ENCODE measurements around the gene TMEM174.
A peak's percentile ranks its signal among the peaks of the same experiment; 100 is the strongest.
"Not testable (repeated sequence)": the region's sequence is repeated elsewhere in the genome, so short reads cannot be mapped to it uniquely, and the experiment has no call there.

Gene TMEM174

GRCh38 chr5:73197637-73198257 lies 24.8 kb downstream of the TMEM174 start:
- DNase-seq, result no peak

DNA sequence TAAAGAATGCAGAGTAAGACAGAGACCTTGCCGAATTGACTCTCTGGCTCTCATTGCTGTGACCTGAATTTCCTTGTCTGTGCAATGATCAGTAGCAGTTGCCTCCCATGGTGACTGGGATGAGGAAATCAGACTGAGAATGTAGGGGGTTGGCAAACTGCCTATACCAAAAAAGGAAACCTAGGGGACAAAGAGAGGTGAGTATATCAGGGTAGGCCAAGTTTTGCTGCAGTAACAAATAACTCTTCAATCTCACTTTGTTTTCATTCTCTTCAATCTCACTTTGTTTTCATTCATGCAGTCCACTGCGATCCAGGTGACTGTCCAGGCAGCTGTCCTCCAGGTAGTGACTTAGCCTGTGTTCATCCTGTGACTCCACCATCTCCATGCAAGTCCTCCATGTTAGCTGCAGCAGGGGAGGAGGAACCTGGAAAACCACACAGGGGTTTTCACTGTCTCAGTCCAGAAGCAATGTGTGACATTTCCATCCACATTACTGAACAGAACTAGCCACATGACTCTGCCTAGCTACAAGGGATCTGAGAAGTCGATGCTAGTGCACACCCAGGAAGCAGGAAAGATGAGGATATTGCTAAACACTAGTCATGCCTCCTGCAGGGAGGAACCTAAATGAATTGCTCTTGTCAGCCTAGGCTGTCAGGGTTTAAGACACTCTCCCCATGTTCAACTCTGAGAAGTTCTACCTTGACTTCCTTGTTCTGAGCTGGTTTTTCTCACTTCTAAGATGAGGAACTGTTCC lies 26.0 kb downstream of the TMEM174 start:
- no peak for DNase-seq

GRCh38 chr5:73199671-73200070 lies 26.7 kb downstream of the TMEM174 start:
- DNase-seq, result no peak

DNA sequence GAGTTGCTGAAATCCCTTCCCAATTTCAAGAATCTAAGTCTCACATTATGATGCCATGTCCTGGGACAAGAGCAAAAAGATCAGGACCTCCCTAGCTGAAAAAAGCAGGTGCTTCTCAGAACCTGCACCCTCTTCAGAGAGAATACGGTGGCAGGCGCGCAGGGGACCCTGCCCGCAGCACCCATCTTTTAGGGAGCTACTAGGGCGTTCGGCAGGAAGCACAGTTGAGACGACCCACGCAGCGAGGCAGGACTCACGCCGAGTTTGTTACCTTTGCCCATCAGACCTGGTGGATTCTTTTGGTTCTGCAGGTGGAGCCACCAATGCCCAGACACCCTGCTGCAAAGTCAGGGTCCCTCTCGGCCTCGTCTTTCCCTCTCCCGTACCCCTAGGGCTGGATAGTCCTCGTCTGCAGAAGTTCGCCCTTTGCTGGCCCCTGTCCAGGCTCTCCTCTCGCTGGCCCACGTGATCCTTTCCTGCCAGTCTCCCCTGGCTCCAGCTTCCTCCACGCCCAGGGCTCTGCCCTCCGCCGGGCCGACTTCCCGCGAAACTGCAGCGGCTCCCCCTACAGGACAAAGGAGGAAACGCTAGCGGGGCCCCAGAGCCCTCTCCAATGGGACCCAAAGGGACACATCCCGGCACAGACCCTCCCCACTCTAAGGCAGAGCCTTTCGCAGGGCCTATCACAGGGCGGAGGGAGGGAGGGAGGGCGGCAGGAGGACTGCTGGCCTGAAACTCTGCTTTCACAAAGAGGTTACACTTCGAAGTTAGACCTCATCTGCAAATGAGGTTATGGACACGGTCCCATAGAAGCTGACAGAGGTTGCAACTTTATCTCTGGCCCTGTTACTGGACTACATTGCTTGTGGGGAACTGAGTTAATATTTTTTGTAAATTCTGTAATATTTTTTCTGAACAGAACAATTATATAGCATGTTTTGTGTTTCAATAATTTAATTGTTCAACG lies 28.8 kb downstream of the TMEM174 start:
- DNase-seq, result peak; percentile 51 to 66

GRCh38 chr5:73204332-73204731 lies 31.3 kb downstream of the TMEM174 start:
- DNase-seq, result no peak

DNA sequence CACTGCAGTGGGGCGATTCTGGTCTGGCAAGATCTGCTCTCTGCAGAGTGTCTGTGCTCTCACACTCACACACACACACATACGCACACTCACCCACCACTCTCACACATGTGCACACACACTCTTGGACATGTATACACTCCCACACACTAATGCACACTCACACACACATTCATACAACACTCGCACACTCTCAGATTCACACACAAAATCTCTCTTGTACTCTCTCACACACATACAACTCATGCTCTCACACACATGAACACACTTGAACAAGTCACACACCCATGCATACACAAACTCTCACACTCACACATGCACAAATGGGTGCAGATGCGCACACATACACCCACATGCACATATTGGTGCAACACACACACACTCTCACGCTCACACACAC lies 31.7 kb downstream of the TMEM174 start:
- no peak for DNase-seq

DNA sequence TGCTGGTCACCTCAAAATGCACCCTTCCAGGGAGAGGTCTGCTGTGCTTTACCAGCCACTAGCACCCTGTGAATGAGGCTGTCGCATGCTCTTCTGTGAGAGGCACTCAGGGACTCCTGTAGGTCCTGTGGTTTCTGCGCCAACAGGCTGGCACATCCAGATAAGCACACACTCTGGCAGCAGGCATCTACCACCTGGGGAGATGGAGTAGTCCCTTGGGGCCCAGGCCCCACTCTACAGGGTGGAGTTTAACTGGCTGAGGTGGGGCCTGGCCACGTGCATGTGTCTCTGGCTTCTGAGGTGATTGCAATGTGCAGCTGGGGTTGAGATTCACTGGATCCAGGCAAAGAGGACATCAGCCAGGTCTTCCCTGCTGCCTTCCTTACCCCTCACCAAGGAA lies 32.3 kb downstream of the TMEM174 start:
- DNase-seq, result no peak

DNA sequence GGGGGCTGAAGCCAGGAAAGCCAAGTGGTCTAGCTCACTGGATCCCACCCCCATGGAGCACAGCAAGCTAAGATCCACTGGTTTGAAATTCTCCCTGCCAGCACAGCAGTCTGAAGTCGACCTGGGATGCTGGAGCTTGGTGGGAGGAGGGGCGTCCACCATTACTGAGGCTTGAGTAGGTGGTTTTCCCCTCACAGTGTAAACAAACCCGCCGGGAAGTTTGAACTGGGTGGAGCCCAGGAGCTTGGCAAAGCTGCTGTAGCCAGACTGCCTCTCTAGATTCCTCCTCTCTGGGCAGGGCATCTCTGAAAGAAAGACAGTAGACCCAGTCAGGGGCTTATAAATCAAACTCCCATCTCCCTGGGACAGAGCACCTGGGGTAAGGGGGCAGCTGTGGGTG lies 34.2 kb downstream of the TMEM174 start:
- not testable (repeated sequence) for DNase-seq

DNA sequence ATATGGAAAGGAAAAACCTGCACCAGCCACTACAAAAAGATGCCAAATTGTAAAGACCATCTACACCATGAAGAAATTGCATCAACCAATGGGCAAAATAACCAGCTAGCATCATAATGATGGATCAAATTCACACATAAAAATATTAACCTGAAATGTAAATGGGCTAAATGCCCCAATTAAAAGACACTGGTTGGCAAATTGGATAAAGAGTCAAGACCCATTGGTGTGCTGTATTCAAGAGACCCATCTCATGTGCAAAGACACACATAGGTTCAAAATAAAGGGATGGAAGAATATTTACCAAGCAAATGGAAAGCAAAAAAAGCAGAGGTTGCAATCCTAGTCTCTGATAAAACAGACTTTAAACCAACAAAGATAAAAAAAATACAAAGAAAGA lies 36.1 kb downstream of the TMEM174 start:
- not testable (repeated sequence) for DNase-seq

DNA sequence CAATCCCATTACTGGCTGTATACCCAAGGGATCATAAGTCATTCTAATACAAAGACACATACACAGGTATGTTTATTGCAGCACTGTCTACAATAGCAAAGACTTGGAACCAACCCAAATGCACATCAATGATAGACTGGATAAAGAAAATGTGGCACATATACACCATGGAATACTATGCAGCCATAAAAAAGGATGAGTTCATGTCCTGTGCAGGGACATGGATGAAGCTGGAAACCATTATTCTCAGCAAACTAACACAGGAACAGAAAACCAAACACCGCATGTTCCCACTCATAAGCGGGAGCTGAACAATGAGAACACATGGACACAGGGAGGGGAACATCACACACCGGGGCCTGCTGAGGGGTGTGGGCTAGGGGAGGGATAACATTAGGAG lies 39.7 kb downstream of the TMEM174 start:
- not testable (repeated sequence) for DNase-seq

DNA sequence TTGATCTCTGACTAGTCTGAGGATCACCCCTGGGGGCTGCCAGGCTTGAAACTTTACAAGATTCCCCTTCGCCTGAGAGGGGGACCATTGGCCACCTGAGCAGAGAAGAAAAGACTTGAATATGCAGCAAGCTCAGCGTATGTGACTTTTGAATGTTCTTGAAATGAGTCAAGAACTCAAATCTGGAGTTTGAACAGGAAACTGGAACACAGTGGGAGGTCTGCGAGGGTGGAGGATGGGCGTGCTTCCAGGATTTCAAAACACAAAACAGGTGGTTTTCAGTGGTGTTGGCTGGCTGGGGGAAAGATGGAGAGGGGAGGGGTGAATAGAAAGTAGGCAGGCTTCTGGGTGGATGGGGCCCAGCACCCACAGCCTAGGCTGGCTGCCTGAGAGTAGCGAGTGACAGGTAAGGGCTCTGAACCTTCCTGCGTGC lies 40.6 kb downstream of the TMEM174 start:
- no peak for DNase-seq

GRCh38 chr5:73214306-73214705 lies 41.3 kb downstream of the TMEM174 start:
- DNase-seq, result no peak

DNA sequence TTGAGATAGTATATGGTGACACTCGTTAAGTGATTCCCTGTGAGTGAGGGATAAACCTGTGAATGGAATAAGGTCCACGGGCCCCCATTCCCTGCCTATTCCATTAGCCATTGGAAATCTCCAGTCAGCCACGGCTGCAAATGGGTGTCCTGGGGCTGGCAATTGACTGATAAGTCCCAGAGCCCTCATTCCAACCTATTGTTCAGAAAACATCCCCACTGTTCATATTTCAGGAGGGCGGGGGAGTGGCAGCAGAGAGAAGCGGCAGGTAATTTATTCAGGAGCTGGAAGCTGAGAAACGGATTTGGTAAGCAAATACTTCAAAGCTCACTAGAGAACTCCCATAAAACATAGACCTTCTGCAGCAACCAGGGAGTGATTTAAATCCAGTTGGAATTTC lies 42.0 kb downstream of the TMEM174 start:
- DNase-seq, result no peak

DNA sequence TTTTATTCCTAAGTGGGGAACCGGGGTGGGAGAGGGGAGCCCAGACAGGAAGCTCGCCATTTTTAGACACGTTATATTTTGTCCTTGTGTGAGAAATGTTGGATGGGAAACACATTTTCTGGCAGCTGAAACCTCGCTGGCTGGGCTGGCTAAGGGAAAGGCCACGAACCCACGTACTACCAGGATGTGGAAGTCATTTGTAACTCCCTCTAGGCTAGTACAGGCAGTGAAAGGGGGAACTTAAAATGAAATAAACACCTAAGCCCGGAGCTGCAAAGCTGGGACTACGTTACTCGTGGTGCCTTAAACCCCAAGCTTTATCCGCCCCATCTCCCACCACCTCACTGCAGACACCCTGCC lies 42.5 kb downstream of the TMEM174 start:
- no peak for DNase-seq

- DNase-seq, result peak; percentile 49 to 62
Measured at GRCh38 chr5:73215891-73216610, 43.1 kb downstream of the TMEM174 start.

- no peak for DNase-seq
Measured at GRCh38 chr5:73218552-73219171, 45.7 kb downstream of the TMEM174 start.

DNA sequence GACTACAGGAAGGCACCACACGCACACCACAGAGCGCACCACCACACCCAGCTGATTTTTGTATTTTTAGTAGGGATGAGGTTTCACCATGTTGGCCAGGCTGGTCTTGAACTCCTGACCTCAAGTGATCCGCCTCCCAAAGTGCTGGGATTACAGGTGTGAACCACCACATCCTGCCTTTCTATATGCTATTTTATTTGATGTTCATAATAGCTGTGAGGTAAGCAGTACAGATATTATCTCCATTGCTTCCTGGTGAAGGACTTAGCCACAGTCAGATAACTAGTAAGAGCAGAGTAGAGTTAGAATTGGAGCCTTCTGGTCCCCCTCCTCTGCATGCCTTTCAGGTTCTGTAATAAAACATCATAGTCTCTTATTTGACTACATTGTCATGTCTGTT lies 46.3 kb downstream of the TMEM174 start:
- not testable (repeated sequence) for DNase-seq

GRCh38 chr5:73221161-73221560 lies 48.2 kb downstream of the TMEM174 start:
- no peak for DNase-seq

GRCh38 chr5:73221726-73222125 lies 48.7 kb downstream of the TMEM174 start:
- no peak for DNase-seq

DNA sequence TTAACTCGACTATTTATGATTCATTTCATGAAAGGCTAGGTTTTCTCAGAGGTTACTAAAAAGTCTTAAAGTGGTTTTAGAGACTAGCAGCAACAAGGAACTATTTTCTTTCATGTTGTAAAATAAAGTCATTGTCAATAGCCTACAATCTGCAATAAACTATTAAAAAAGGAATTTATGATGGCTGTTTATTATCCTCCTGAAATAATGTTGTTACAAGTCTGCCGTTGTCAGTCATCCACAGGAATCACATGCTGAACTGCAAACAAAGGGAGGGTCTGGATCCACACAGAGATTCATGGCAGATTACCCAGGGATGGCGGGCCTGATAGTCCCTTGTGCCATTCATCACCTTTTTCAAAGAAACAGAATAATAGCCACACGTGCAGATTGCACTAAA lies 49.2 kb downstream of the TMEM174 start:
- no peak for DNase-seq
